HL-60/S4 treated with phorbol 12-myristate 13-acetate at 8.2 ng/mL for 4 days and 3 days (cell line): Measurements from ENCODE around the gene C4orf36.

Experiments
- in situ Hi-C: fragments of 300-500 bp; cut with MboI; formaldehyde crosslinking; loops from 2 replicates; pipeline ENCODE4 v1.15.0; 2022; ENCODE audit warnings: low sequenced_read_pairs

The C4orf36 gene

DNA sequence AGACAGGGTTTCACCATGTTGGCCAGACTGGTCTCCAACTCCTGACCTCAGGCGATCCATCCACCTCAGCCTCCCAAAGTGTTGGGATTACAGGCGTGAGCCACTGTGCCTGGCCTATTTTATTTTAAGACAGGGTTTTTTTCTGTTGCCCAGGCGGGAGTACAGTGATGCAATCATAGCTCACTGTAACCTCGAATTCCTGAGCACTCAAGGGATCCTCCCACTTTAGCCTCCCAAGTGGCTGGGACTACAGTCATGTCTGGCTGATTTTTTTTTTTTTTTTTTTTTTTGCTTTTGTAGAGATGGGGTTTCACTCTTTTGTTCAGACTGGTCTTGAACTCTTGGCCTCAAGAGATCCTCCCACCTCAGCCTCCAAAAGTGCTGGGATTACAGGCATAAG, 16.8 kb downstream of the C4orf36 start:
- in situ Hi-C loops = loop anchor here (25.0 kb wide), 1 partner anchor 363 kb away; no protein-coding TSS in a partner anchor

DNA sequence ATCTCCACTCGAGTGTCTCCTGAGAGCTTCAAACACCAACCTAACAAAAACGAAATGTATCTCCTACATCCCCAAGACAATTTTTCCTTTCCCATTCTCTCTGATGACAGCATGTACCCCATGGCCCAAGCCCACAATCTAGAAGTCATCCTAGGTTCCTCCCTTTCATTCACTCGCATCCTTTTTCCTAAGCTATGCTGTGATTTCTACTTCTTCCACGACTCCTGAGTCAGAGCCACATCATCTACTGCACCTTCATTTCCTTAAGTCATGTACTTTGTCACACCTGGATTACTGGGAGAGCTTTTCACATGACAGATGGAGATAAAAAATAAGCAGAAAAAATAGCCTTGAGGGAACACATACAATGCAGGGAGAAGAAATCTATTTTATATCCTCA, 20.1 kb downstream of the C4orf36 start:
- in situ Hi-C loops = no loop called here

DNA sequence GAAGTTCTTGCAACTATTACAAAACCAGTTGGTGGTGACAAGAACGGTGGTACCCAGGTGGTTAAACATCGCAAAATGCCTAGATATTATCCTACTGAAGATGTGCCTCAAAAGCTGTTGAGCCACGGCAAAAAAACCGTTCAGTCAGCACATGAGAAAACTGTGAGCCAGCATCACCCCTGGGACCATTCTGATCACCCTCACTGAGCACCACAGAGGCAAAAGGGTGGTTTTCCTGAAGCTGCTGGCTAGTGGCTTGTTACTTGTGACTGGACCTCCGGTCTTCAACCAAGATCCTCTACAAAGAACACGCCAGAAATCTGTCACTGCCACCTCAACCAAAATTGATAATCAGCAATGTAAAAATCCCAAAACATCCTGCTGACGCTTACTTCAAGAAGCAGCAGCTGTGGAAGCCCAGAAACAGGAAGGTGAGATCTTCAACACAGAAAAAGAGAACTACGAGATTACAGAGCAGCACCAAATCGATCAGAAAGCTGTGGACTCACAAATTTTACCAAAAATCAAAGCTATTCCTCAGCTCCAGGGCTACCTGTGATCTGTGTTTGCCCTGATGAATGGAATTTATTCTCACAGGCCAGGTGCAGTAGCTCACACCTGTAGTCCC, 21.7 kb downstream of the C4orf36 start:
- in situ Hi-C loops = no loop called here

GRCh38 chr4:86857341-86858052, 34.7 kb downstream of the C4orf36 start:
- in situ Hi-C loops = no loop called here

- in situ Hi-C loops = no loop called here
Observed at GRCh38 chr4:86856896-86857295, 35.3 kb downstream of the C4orf36 start.

DNA sequence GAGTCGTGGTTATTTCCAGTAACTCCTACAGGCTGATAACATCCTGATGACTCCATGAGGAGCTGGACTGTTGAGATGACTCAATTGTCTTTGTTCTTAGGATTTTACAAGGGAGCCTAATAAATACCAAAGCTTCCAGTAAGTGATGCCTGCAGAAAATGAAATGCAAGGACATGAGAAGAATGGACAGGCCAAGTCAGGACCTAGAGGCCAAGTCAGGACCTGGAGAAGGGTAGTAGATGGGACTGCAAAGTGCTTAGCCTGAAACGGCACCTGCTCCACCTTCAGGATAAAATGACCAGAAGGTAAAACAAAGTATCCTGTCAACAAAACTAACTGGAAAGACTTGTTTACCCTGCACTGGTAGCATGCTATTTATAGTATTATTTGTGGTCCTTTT, 36.6 kb downstream of the C4orf36 start:
- in situ Hi-C loops = no loop called here

DNA sequence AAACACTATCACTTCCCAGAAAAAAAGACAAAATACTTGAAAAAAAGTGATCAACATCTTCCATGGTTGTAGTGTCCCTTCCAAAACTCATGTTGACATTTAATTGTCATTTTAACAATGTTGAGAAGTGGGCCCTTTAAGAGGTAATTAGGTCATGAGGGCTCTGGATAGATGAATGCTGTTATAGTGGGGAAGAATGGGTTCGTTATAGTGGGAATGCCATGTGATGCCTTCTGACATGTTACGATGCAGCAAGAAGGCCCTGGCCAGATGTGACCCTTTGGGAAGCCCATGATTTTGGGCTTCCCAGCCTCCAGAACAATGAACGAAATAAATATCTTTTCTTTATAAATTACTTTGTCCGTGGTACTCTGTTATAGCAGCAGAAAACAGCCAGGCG, 39.0 kb downstream of the C4orf36 start:
- in situ Hi-C loops = no loop called here

DNA sequence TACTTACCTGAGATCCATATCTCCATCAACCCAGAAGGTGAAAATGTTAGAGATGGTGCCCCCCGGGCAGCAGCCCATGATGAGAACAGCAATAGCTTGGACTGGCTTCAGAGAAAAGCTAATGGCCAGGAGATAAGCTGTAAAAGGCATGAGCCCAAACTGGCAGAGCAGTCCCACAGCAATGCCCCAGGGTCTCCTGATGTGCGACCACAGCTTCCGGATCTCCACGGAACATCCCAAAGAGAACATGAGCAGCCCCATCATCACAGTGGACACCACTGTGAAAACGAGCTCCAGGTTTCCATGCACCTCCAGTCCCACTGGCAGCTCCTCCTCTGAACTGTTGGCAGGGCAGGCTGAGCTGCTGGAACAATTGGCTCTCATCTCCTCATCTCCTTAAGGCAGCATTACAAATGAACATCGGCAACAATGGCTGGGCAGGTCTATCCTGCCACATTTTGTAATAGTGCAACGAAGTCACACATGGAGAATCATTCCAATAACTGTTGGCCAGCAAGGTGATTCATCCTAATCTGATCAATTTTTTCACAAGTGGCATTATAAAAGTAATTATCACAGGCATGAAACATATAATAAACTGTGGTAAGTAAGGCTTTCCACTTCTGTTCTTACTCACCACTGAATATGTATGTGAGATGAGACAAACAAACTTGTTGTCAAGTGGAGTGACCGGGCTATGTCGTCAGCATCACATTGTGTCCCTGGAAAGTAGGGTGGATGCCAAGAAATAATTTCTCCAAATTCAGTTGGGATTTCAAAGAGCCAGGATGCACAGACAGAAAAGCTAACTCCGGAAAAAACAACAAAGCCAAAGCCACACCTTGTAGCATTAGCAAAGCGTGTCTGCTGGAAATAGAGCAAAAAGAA, 43.2 kb downstream of the C4orf36 start, which contains the start of gene SLC10A6:
Gene SLC10A6, minus strand, starts transcription at position 653 of the 888 bp plus-strand sequence. Its CDS starts 269 bp downstream, at position 384.
- in situ Hi-C loops = no loop called here

DNA sequence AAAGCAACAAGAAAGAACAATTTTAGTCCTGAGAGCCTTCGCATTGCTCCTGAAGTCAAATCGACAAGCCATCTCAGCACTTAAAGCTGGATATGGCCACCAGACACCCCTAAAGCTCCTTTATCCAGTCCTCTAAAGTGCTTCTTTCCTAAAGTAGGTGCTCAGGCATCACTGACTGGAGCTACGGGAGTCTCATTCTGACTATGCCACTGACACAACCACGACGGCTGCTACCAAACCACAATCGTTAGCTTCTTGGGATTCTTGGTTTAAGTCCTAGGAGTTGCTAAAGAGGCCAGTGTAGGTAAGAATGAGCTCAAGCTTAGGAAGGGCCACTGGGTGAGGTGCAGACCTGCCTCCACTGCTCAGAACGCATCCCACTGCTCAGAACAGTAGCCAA, 44.1 kb downstream of the C4orf36 start:
- in situ Hi-C loops = no loop called here

- in situ Hi-C loops = no loop called here
Observed at GRCh38 chr4:86847571-86847970, 44.7 kb downstream of the C4orf36 start.

- in situ Hi-C loops = no loop called here
Observed at GRCh38 chr4:86846921-86847320, 45.3 kb downstream of the C4orf36 start.

DNA sequence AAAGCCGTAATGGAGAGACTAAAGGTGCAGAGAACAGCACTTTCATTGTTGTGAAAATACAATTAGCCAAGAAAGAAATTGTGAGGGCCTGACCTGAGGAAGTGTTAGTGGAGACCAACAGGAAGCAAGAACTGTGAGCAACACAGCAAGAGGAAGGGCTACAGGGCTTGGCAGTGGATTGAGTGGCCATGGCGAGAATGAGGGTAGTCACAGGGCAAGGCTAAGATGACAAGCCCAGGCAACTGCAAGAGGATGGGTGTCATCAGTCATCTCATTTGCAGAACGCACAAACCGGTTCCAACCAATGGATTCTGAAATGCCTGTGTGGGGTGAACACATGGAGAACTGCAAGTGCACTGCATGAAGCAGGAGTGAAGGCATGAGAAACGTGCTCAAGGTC, 46.6 kb downstream of the C4orf36 start:
- in situ Hi-C loops = no loop called here

DNA sequence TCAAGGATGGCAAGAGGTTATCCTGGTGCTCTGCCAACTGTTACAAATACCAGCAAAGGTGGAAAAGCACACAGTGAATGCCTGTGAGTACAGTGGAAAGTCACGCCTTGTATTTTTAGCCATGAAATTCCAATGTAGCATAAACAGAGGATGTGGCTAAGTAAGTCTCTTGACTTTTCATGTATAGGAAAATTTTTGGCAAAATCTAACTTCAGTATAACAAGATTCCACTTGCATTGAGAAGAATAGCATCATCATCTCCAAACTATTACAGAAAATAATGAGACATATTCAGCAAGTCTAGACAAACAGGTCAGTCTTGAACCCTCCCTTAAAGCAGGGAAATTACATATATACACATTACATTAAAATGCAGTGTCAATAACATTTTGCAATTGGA, 50.9 kb downstream of the C4orf36 start:
- in situ Hi-C loops = no loop called here

- in situ Hi-C loops = no loop called here
Observed at GRCh38 chr4:86840858-86841257, 51.4 kb downstream of the C4orf36 start.

- in situ Hi-C loops = no loop called here
Observed at GRCh38 chr4:86837691-86838503, 54.3 kb downstream of the C4orf36 start.

GRCh38 chr4:86835677-86836076, 56.5 kb downstream of the C4orf36 start:
- in situ Hi-C loops = no loop called here

DNA sequence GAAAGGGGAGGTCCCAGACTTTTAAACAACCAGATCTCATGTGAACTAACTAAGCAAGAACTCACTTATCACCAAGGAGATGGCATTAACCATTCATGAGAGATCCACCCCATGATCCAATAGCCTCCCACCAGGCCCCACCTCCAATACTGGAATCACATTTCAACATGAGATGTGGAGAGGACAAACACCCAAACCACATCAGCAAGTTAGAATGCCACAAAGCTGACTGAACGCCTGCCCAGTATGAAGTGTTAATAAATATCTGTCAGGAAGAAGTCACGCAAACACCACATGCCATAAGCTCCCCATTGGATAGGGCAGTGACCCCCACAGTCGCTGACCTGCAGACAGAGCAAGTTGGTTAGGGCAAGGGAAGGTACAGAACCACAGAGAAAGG, 57.3 kb downstream of the C4orf36 start:
- in situ Hi-C loops = no loop called here

DNA sequence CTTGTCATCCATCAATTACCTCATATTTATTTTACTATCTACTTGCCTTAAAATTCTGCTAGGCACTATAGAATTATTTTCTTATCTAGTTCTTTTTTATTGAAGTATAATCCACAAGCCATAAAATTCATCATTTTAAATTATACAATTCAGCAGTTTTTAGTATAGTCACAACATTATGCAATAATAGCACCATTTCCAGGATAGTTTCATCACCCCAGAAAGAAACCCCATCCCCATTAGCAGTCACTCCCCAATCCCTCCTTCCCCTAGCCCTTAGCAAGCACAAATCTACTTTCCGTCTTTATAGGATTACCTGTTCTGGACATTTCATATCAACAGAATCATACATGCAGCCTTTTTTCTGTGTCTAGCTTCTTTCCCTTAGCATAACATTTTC, 58.6 kb downstream of the C4orf36 start:
- in situ Hi-C loops = no loop called here

DNA sequence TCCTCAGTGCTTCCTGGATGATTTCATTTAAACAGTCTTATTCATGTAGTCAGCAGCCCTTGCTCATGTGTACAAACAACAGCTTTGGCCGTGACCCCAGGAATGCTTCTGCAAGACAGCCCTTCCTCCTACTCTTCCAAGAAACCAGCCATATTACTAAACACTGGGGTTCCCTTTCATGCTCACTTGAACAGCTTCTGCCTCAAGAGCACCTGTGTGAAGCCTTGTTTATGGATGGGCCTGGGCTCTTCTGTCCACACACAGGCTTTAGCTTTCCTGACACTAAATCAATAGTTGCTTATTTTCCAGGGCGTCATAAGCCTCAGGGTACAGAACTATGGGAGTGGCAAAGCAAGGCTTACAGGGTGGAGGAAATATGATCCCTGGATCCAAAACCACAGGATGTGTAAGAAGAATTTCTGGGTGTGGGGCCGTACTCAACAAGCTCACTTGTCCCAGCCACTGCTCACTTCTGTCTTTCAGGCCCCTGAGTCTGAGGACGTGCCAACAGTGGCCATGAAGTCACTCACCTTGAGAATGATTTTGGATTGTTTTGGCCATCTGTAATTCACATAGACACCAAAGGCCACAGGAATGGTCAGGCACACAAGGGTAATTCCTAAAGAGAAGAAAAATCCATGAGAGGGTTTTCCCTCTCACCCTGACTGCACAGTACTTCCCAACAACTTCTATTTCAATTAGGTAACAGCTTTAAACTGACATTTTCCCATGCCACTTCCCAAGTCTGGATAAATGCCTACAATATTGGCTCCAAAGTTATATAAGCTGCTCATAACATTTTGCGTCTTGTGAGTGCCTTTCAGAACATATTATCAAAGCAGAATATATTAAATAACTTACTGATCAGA, 60.7 kb downstream of the C4orf36 start:
- in situ Hi-C loops = no loop called here
